GM21576 (cell line): Measurements from ENCODE around the gene GASK1A.

ENCODE experiments used
- ATAC-seq: cut with Tn5 transposase; IDR thresholded peaks from one replicate; pipeline ENCODE4 v1.9.1; 2021; ENCODE audit warnings: mild to moderate bottlenecking, moderate library complexity; ENCODE audit not compliant: unreplicated experiment

The GASK1A gene

GRCh38 chr3:42982645-42983412 is 3.7 kb downstream of the GASK1A start:
- ATAC-seq, result no peak

GRCh38 chr3:42983927-42984326 is 4.8 kb downstream of the GASK1A start:
- no peak for ATAC-seq

- no peak for ATAC-seq
Observed at GRCh38 chr3:42984701-42985100, 5.6 kb downstream of the GASK1A start.

DNA sequence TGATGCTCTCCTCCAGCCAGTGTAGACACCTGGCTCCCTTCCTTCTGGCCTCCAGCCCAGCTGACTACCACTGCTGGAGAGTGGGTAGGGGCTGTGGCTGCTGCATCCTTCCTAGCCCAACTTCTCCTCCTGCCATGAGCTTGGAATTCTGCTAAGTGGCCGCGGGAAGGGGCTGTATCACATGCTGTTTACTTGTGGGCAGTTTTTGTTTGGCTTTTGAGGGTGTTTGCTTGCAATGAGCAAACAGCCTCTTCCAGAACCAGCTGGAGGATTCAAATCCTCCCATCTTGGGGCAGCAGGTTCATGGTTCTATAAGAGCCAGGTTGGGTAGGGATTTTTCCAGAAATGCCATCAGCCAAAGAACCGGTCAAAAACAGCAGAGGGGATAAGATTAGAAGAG is 9.0 kb downstream of the GASK1A start:
- no peak for ATAC-seq

- no peak for ATAC-seq
Observed at GRCh38 chr3:42988566-42988965, 9.5 kb downstream of the GASK1A start.

- ATAC-seq, result no peak
Observed at GRCh38 chr3:42991341-42992315, 12.5 kb downstream of the GASK1A start.

DNA sequence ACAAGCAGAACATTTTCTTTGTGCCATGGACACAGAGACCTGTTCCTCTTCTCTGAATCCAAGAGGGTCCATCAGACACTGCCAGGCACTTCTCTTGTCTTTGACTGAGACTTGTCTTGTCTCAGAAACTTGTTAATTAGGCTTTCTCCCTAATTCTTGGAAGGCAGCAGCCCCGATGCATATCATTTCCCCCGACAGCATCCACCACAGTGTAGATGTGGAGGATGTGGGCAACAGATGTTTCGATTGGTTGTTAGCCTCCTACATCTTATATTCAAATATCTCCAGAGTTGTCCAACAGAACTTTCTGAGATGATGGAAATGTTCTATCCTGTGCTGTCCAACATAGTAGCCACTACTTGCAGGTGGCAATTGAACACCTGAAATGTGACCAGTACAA is 15.5 kb downstream of the GASK1A start:
- ATAC-seq, result no peak

DNA sequence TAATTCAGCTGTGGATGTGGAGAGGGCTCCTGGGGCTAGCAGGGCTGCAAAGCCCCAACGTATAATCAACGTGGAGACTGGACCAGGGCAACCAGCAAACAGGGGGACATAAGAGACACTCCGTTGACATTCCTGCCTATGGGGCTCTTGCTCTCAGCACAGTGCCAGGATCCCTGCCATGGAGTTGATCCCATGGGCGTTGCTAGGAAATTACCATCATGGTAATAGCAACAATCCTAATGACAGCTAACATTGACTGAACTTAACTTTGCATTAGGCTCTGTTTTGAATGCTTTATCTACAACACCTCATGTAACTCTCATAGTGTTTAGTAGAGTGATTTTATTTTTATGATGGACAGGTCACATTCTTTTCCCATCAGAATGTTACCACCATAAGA is 16.9 kb downstream of the GASK1A start:
- no peak for ATAC-seq

- no peak for ATAC-seq
Observed at GRCh38 chr3:42996633-42997075, 17.5 kb downstream of the GASK1A start.

DNA sequence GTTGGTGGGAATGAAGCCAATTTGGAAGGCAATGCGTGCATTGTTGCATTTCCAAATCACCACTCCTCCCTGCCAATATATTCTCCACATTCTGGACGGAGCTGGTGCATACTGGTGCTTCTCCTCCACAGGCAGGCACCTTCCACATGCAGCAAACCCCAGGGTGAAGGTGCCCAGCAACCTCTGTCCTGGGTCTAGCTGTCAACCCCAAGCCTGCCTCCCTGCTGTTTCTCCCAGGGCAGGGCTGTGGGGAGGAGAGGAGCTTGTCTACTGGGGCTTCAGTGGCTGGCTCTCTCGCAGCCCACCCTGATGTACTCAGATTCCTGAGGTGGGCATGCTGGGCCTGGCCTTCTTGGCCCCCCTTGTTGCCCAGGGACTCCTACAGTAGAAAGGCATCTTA is 20.1 kb downstream of the GASK1A start:
- ATAC-seq, result no peak

DNA sequence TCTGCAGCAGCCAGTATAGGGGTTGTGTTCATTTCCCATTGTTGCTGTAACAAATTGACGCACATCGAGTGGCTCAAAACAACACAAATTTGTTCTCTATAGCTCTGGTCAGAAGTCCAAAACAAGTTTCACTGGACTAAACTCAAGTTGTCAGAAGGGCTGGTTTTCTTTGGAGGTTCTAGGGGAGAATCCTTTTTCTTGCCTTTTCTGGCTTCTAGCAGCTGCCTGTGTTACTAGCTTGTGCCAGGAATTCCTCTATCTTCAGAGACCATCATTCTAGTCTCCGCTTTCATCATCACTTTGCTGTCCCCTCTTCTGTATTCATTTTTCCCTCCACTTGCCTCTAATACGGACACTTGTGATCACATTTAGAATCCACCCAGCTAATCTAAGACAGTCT is 20.5 kb downstream of the GASK1A start:
- ATAC-seq, result no peak

DNA sequence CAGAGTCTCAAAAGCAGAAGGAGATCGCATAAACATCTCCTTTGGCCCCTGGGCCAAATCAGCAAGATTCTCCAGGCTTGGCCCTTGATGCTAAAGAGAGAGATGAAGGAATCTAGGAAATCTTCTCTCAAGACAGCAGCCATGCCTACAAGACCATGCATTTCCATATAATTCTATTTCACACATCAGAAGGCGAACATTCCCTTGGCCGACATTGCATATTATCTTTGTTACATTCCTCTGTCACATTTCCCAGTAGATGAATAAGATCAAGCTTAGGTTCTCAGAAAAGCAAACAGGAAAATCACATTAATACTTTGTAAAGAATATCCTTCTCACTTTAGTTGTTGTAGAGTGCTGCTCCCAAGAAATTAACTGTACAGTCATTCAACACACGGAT is 21.3 kb downstream of the GASK1A start:
- ATAC-seq, result no peak

- ATAC-seq, result no peak
Observed at GRCh38 chr3:43001094-43001553, 22.0 kb downstream of the GASK1A start.

DNA sequence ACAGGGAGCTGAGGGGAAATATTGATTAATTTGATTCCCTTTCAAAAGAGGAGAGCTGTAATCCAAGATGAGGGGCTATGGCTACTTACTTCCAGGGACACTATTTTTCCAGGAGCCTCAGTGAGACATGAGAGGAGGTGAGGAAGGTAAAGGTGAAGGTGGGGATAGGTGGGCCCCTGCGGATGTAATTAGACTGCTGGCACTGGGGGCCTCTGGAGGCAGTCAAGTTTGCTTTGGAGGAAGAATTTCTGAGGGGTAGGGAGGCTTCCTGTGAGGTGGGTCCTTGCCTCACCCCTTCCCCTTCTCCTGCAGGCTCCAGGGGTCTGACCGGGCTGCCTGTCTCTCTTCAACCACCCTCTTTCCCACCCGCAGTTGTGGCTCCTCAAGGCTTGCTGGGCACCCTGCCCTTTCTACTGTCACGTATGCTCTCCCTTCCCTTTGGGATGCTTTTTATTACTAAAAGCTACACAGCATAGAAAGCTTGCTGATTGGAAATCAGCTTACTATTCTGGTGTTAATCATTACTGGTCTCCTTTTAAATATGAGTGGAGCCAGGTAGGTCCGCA is 22.5 kb downstream of the GASK1A start:
- no peak for ATAC-seq

- no peak for ATAC-seq
Observed at GRCh38 chr3:43004282-43004681, 25.2 kb downstream of the GASK1A start.

- ATAC-seq, result no peak
Observed at GRCh38 chr3:43005253-43005652, 26.1 kb downstream of the GASK1A start.

- no peak for ATAC-seq
Observed at GRCh38 chr3:43005981-43006380, 26.9 kb downstream of the GASK1A start.

DNA sequence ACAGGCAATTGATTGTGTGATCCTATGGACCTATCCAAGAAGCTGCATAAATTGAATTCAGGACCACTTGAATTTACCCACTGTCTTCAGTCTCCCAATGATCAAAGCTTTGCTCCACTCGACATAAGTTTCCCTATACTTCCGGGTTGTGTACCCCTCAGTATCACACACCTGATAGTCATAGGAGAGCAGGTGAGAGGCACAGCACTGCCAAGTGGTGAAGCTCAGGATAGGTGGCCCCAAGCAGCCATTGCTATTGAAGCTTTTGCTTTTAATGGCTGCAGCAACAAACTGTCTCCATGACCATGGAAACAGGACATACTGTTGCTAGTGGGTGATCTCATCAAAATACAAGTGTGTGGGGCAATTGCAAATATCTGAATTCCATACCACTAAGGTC is 27.7 kb downstream of the GASK1A start:
- no peak for ATAC-seq

DNA sequence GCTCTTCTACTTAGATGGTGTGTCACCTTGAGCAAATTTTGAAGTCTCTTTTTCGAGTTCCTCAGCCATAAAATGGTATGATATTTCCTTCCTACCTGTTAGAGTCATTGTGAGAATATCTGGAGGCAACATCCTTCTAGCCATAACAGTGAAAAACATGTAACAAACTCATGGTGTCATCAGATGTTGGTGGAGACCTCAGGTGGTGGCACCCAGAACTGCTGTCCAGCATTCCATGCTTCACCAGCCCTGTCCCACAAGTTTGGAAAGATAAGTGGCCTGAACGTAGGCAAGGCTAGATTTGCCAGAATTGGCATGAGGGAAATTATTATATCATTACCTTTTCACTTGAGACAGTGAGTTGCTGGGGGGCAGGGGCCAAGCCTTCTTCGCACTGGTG is 30.4 kb downstream of the GASK1A start:
- ATAC-seq, result no peak

DNA sequence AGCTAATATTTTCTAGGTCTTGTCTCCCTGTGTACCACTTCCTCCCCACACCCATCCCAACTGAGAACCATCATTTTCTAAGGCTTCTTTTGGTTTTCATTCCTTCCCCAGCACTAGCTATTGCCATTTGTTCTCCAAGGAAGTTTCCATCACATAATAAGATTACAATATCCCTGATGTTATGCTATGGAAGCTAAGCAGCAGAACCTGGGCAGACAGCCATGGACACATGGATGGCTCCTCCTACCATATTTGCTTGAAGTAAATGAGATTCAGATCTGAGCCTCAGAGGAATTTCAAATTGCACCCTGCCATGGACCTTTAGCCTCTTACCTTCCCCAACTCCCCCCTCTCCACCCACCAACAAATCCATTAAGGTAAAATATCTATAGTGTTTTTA is 31.5 kb downstream of the GASK1A start:
- no peak for ATAC-seq

DNA sequence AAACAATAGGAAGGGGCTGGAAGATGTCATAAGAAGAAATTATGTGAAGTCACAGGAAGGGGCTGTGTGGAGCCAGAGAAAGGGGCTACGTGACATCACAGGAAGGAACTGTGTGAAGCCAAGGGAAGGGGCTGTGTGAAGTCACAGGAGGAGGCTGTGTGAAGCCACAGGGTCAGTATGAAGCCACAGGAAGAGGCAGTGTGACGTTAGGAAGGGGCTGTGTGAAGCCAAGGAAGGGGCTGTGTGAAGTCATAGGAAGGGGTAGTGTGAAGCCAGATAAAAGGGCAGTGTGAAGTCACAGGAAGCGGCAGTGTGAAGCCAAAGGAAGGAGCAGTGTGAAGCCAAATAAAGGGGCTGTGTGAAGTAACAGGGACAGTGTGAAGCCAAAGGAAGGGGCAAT is 32.5 kb downstream of the GASK1A start:
- no peak for ATAC-seq

DNA sequence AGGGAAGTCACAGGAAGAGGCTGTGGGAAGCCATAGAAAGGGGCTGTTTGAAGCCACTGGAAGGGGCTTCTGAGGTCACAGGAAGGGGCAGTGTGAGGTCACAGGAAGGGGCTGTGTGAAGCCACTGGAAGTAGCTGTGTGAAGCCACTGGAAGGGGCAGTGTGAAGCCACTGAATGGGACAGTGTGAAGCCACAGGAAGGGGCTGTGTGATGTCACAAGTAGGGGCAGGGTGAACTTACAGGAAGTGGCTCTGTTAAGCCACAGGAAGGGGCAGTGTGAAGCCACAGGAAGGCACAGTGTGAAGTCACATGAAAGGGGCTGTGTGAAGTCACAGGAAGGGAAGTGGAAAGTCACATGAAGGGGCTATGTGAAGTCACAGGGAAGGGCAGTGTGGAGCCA is 33.1 kb downstream of the GASK1A start:
- no peak for ATAC-seq
